GM13976 (cell line): ENCODE results near the gene GRK1.

ENCODE experiments used
- DNase-seq: peaks from one replicate; pipeline ENCODE4 v3.0.0; 2012; ENCODE audit warnings: low spot score
- CTCF ChIP-seq: IDR thresholded peaks from 2 replicates; pipeline ENCODE4 v1.5.1; 2012; ENCODE audit warnings: borderline replicate concordance, mild to moderate bottlenecking; ENCODE audit not compliant: insufficient read depth; ENCODE audit errors: extremely low read depth, missing control alignments, control extremely low read depth
- in situ Hi-C: fragments of 300-500 bp; cut with MboI; formaldehyde crosslinking; loops from one replicate; pipeline ENCODE4 v1.12.0; 2022; ENCODE audit warnings: low sequenced_read_pairs, mixed read lengths, inconsistent platforms; ENCODE audit not compliant: unreplicated experiment

The GRK1 gene

GRCh38 chr13:113638173-113638746, 28.8 kb upstream of the GRK1 start:
- in situ Hi-C loops = no loop called here
- TF ChIP-seq CTCF = no peak
- DNase-seq = no peak

- DNase-seq = no peak
- in situ Hi-C loops = no loop called here
- TF ChIP-seq CTCF = no peak
These were observed 28.2 kb upstream of the GRK1 start for GRCh38 chr13:113638806-113639205.

- no peak for DNase-seq
- in situ Hi-C loops = no loop called here
- TF ChIP-seq CTCF = no peak
These were observed 27.3 kb upstream of the GRK1 start for GRCh38 chr13:113639616-113640262.

GRCh38 chr13:113641426-113641825, 25.6 kb upstream of the GRK1 start:
- in situ Hi-C loops = no loop called here
- TF ChIP-seq CTCF = no peak
- no peak for DNase-seq

- DNase-seq = no peak
- in situ Hi-C loops = no loop called here
These were observed 24.5 kb upstream of the GRK1 start for GRCh38 chr13:113642563-113642962.

GRCh38 chr13:113643593-113643992, 23.4 kb upstream of the GRK1 start:
- in situ Hi-C loops = no loop called here
- no peak for TF ChIP-seq CTCF
- no peak for DNase-seq

More at GRCh38 chr13:113642563-113642962, 24.5 kb upstream of the GRK1 start:
- TF ChIP-seq CTCF = no peak
